WTC11 (cell line): Measurements from ENCODE around the gene CLUH.

Experiments used
- TEAD4 ChIP-seq: sonication (generic); formaldehyde crosslinking; IDR thresholded peaks from 2 replicates; pipeline ENCODE4 v1.8.0; 2022; ENCODE audit warnings: mild to moderate bottlenecking, missing genetic modification reagents
- TF ChIP-seq, protein P1 (sequence below): fragments of 200-600 bp; IDR thresholded peaks from 2 replicates; pipeline ENCODE4 v1.8.0; 2022; ENCODE audit warnings: antibody characterized with exemption
- TF ChIP-seq, protein P2 (sequence below): fragments of 250-450 bp; sonication (Bioruptor Pico); IDR thresholded peaks from 2 replicates; pipeline ENCODE4 v1.9.0; 2021; ENCODE audit warnings: mild to moderate bottlenecking

DNA sequence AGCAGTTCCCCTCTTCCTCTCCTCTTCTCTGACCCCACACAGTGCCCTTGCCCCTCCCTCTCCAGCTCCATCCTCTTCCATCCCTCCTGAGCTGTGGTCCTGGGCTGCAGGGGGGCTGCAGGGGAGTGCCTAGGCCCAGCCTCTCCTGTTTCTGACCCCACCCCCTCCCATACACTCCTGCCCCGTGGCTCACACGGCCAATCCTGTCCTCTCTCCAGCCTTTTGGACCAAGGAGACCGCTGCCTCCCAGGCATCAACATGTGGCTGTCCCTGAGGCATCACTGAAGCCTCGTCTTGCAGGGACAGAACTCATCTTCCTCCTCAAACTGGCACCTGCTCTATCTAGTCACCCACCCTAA lies 6.7 kb downstream of the CLUH start:
- no peak for TF ChIP-seq TEAD4 (CRISPR knock-in tag)
- TF ChIP-seq, protein P1, sequence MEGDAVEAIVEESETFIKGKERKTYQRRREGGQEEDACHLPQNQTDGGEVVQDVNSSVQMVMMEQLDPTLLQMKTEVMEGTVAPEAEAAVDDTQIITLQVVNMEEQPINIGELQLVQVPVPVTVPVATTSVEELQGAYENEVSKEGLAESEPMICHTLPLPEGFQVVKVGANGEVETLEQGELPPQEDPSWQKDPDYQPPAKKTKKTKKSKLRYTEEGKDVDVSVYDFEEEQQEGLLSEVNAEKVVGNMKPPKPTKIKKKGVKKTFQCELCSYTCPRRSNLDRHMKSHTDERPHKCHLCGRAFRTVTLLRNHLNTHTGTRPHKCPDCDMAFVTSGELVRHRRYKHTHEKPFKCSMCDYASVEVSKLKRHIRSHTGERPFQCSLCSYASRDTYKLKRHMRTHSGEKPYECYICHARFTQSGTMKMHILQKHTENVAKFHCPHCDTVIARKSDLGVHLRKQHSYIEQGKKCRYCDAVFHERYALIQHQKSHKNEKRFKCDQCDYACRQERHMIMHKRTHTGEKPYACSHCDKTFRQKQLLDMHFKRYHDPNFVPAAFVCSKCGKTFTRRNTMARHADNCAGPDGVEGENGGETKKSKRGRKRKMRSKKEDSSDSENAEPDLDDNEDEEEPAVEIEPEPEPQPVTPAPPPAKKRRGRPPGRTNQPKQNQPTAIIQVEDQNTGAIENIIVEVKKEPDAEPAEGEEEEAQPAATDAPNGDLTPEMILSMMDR: no peak
- TF ChIP-seq, protein P2, sequence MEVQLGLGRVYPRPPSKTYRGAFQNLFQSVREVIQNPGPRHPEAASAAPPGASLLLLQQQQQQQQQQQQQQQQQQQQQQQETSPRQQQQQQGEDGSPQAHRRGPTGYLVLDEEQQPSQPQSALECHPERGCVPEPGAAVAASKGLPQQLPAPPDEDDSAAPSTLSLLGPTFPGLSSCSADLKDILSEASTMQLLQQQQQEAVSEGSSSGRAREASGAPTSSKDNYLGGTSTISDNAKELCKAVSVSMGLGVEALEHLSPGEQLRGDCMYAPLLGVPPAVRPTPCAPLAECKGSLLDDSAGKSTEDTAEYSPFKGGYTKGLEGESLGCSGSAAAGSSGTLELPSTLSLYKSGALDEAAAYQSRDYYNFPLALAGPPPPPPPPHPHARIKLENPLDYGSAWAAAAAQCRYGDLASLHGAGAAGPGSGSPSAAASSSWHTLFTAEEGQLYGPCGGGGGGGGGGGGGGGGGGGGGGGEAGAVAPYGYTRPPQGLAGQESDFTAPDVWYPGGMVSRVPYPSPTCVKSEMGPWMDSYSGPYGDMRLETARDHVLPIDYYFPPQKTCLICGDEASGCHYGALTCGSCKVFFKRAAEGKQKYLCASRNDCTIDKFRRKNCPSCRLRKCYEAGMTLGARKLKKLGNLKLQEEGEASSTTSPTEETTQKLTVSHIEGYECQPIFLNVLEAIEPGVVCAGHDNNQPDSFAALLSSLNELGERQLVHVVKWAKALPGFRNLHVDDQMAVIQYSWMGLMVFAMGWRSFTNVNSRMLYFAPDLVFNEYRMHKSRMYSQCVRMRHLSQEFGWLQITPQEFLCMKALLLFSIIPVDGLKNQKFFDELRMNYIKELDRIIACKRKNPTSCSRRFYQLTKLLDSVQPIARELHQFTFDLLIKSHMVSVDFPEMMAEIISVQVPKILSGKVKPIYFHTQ (CRISPR knock-in tag): no peak
